NCI-H2196 (cell line): ENCODE results near the gene ZNF200.
"Not testable (repeated sequence)": the region's sequence is repeated elsewhere in the genome, so short reads cannot be mapped to it uniquely, and the experiment has no call there.

Experiments
- DNase-seq: peaks from one replicate; lab custom pipeline; 2025; ENCODE audit not compliant: unreplicated experiment; lab: John Stamatoyannopoulos, UW

ZNF200 gene

GRCh38 chr16:3202903-3203539 is 31.9 kb downstream of the ZNF200 start:
- DNase-seq: no peak

GRCh38 chr16:3198334-3199072 is 36.5 kb downstream of the ZNF200 start:
- DNase-seq: no peak

- not testable (repeated sequence) for DNase-seq
Measured at GRCh38 chr16:3197694-3198333, 37.1 kb downstream of the ZNF200 start.

- DNase-seq: no peak
Measured at GRCh38 chr16:3195975-3196374, 39.0 kb downstream of the ZNF200 start.

GRCh38 chr16:3194792-3195191 is 40.2 kb downstream of the ZNF200 start:
- DNase-seq: no peak

- DNase-seq: no peak
Measured at GRCh38 chr16:3193221-3194212, 41.4 kb downstream of the ZNF200 start.

- DNase-seq: no peak
Measured at GRCh38 chr16:3192476-3193019, 42.4 kb downstream of the ZNF200 start.

- no peak for DNase-seq
Measured at GRCh38 chr16:3190949-3191353, 44.0 kb downstream of the ZNF200 start.

- no peak for DNase-seq
Measured at GRCh38 chr16:3189869-3190268, 45.1 kb downstream of the ZNF200 start.

- no peak for DNase-seq
Measured at GRCh38 chr16:3188925-3189825, 45.8 kb downstream of the ZNF200 start.

- no peak for DNase-seq
Measured at GRCh38 chr16:3188675-3188924, 46.4 kb downstream of the ZNF200 start.

- no peak for DNase-seq
Measured at GRCh38 chr16:3187798-3188674, 46.9 kb downstream of the ZNF200 start, which contains the start of gene OR1F1. Gene OR1F1 (plus strand): TSS chr16:3188204.

- no peak for DNase-seq
Measured at GRCh38 chr16:3186946-3187690, 47.8 kb downstream of the ZNF200 start.

GRCh38 chr16:3183445-3184139 is 51.4 kb downstream of the ZNF200 start:
- DNase-seq: no peak

GRCh38 chr16:3182608-3183444 is 52.1 kb downstream of the ZNF200 start:
- DNase-seq: no peak

- not testable (repeated sequence) for DNase-seq
Measured at GRCh38 chr16:3182293-3182607, 52.7 kb downstream of the ZNF200 start.

- no peak for DNase-seq
Measured at GRCh38 chr16:3180445-3180878, 54.5 kb downstream of the ZNF200 start.
